IPS DF 19.7 (cell line): ENCODE measurements around the gene PRICKLE1.

Experiments used
- DNase-seq: peaks from one replicate; pipeline ENCODE4 v3.0.0-alpha.2; 2013; ENCODE audit warnings: low read depth, low spot score

Gene PRICKLE1

DNA sequence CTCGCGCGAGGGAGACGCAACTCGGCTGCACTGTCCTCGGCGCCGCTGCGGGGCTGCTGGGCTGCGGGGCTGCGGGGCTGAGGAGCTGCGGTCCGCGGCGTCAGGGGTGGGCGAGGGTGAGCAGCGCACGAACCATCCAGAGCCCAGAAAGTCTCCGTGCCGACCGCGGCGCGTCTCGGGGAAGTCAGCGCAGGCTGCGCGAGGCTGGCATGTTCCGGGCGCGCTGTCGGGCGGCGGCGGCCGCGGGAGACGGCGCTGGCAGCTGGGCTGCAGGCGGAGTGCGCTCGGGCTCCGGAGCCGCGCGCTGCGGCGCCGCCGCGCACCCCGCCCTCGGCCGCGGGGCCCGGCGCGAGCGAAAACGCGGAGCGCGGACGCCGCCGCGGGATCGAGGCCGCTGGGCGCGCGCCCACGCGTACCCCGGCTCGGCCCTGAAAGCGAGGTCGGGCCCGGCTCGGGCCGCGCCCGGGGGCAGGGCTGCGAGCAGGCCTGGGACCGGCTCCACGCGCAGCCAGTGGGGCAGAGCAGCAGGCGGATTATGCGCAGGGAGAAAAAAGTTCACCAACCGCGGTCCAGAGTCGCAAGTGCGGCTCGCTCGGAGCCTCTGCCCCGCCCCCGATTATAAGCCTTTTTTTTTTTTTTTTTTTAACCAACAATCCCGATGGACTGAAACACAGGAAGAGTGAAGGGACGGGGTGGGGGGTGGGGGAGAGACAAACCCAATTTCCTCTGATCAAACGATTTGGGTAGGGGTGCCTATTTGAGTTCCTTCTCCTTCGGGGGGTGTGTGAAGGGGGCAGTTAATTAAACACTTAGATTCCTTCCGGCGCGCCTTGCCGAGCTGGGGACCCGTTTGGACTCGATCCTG, at the start of gene PRICKLE1:
Gene PRICKLE1 (minus strand): TSS at position 282 of the 865 bp plus-strand sequence. CDS start 117,230 bp downstream, outside the sequence.
- DNase-seq: no peak

GRCh38 chr12:42638697-42639096, 49.2 kb upstream of the PRICKLE1 start:
- DNase-seq: no peak

- DNase-seq: no peak
Measured at GRCh38 chr12:42638011-42638410, 48.5 kb upstream of the PRICKLE1 start.

DNA sequence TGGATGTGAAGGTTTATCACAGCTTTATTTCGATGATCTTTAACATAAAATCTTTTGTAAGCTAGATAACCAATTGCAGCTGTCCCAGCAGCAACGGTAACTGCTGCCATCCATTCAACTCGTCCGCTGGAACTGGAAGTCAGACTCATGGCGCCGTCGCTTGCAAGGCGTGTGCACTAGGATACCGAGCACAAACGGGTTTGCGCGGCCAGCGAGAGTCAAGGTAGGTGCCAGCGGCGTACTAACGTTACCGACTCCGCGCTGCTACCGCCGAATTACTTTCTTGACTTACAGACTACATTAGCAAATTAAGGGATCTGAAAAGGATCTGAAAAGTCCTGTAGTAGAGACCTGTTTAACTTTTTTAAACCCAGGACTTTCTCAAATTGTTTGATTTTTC, 47.4 kb upstream of the PRICKLE1 start:
- no peak for DNase-seq

GRCh38 chr12:42633594-42633993, 44.0 kb upstream of the PRICKLE1 start:
- DNase-seq: no peak

DNA sequence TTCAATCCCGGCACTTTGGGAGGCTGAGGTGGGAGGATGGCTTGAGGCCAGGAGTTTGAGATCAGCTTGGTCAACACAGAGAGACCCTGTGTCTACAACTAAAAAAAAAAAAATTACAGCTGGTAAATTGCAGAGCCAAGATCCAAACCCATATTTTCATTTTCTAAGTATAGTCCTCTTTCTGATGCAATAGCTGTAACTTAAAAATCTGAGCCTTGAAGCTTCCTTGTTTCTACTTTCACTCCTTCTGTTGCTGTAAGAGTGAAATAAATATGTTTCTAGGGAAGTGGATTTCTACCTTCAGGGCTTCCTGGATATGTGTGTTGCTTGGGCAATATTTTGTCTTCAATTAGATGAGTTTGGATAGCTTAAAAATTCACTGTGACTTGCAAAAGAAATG, 42.0 kb upstream of the PRICKLE1 start:
- no peak for DNase-seq

- no peak for DNase-seq
Measured at GRCh38 chr12:42630314-42630713, 40.8 kb upstream of the PRICKLE1 start.

DNA sequence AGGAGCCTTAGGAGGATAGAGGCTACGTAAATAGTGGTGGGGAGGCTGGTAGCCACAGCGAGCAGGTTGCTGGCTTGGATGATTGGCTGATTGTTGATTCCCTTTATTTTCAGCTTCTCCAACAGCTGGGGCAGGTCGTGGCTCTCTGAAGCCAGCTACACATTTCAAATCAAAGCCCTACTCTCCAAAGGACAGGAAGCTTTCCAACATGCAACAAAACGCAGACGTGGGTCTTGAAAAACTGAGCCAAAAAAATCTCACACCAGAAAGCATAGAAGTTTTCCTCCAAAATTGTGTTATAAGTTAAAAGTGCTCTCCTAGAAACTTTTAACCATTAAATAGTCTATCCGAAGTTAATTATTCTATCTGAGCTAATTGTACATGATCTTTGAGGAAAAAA, 37.6 kb upstream of the PRICKLE1 start:
- DNase-seq: no peak

- DNase-seq: no peak
Measured at GRCh38 chr12:42625611-42626010, 36.1 kb upstream of the PRICKLE1 start.

- no peak for DNase-seq
Measured at GRCh38 chr12:42617622-42618021, 28.1 kb upstream of the PRICKLE1 start.

DNA sequence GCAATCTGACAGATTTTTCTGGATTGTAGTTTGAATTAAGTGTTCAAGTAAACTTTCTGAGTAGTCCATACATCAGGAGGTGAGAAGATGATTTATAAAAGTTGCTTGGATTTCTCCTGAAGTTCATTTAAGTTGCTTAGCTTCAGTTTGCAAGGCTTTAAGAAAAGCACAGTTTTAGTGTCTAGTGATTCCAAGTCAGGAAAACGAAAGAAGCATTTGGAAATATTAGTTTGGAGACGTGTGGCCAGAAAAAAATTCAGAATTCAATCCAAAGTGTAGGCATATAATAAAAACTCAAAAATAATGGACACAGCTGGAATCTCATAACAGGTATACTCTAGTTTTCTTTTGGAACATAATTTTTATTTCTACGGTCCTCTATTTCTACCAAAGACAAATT, 25.5 kb upstream of the PRICKLE1 start:
- DNase-seq: no peak

- DNase-seq: no peak
Measured at GRCh38 chr12:42612231-42612613, 22.7 kb upstream of the PRICKLE1 start.

DNA sequence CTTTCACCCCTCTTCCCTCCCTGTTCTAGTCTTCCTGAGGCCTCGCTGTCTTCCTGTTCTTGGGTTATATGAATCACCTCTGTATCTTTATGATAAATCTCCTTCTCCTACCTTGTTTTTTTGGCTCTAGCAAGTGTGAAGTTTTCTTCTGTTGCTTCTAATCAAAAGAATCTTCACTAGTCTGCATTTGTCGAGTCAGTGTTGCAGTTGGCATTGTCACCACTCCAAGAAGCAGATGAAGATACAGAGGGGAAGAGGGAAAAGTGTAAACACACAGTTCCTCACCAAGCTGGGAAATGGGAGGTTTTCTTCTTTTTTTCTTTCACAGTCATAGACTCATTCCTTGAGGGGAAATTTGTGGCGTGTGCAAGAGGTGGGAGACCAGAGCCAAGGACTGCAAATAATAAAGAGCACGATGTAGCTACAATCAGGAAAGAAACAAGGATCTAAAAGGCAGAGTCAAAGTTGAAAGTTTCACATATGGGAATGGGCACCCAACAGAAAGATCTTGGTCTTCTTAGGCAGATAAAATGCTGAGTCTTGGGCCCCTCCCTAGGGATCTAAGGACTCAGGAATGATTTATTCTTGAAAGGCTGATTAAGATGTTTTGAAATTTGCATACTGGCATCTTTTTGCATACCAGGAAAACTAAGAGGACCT, 22.2 kb upstream of the PRICKLE1 start:
- no peak for DNase-seq

DNA sequence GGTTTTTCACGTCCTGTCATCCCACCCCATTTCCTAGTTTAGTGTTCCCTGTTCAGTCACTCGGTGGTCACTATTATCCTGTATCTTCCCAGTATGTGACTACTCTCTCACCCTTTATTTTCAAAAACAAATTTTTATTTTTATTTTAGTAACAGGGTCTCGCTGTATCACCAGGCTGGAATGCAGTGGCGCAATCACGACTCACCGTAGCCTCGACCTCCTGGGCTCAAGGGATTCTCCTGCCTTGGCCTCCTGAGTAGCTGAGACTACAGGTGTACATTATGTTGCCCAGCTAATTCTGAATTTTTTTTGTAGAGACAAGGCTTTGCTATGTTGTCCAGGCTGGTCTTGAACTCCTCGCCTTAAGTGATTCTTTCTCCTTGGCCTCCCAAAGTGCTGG, 20.1 kb upstream of the PRICKLE1 start:
- DNase-seq: no peak

- no peak for DNase-seq
Measured at GRCh38 chr12:42608196-42608825, 18.8 kb upstream of the PRICKLE1 start.

DNA sequence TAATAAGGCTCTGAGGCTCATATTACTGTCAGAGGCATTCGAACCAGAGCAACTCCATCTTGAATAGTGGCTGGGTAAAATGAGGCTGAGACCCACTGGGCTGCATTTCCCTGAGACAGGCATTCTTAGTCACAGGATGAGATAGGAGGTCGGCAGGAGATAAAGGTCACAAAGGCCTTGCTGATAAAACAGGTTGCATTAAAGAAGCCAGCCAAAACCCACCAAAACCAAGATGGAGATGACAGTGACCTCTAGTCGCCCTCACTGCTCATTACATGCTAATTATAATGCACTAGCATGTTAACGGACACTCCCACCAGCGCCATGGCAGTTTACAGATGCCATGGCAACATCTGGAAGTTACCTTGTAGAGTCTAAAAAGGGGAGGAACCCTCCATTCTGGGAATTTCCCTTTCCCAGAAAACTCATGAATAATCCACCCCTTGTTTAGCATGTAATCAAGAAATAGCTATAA, 18.1 kb upstream of the PRICKLE1 start:
- DNase-seq: no peak

DNA sequence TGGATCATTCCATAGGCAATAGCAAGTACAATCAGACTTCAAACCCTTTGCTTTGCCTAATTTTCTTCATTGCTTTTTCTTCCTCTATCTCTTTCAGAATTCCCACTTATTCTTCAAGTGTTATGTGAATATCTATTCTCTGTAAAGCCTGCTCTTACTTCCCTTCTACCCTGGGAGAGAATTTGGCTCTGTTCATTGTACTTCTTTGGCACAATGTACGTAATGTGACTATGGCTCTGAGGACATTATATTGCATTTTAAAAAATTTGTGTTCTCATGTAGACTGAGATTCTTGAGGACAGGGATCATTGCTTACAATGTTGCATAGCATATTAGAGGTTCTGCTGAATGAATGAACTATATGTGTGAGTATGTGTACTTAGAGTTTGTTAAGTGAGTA, 16.9 kb upstream of the PRICKLE1 start:
- no peak for DNase-seq

GRCh38 chr12:42605685-42606084, 16.1 kb upstream of the PRICKLE1 start:
- DNase-seq: no peak

GRCh38 chr12:42603246-42603990, 13.9 kb upstream of the PRICKLE1 start:
- DNase-seq: no peak

DNA sequence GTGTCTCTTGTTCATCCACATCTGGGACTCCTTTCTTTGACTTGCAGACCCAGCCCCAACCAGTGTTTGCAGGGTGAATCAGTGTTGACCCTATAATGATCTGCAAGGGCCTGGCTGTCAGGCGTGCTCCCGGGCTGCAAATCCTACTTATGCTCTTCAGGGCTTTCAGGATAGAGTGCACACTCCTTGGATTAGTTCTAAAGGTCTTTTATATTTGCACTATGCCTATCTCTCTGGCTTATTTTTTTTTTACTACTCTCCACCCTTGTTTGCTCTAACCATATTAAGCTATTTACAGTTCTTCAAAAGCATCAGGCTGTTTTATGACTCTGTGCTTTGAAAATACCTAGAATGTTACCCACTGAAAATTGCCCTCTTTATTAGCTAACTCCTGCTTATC, 4.3 kb upstream of the PRICKLE1 start:
- DNase-seq: no peak

DNA sequence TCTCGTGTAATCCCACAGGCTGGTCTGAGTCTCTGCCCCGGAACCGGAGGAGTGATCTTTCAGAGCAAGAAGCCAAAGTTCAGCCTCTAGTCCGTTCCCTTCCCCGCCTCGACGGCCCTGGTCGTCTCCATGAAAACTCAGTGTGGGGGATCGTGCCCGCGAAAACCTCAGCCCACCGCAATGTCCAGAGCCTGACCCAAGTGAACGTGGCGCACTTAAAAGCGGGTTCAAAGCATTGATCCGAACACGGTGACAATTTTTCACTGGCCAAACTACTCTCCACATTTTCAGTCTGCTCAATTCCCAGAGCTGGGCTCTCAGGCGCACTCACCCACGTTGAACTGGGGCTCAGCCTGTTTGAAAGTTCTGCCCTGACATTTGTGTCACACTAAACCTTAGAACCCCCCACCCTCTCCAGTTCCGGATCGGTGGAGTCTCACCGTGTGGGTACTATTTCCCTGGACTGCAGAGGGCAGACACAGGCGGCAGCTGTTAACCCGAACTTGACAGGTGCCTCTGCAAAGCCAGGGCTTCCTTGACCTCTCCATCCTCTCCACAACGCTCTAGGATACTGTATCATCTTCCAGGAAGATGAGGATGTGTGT, 886 bp upstream of the PRICKLE1 start:
- no peak for DNase-seq
